ENCODE measurements around the gene PSMB4.
"Not testable (repeated sequence)": the region's sequence is repeated elsewhere in the genome, so short reads cannot be mapped to it uniquely, and the experiment has no call there.

Gene PSMB4

GRCh38 chr1:151399324-151400171 is at the start of gene PSMB4:
Gene PSMB4, plus strand, starts transcription at chr1:151399573. Its CDS starts 15 bp downstream, at chr1:151399588.
- DNase-seq = peak; percentile 89

- DNase-seq = not testable (repeated sequence)
Measured at GRCh38 chr1:151350323-151350722, 49.0 kb upstream of the PSMB4 start.

DNA sequence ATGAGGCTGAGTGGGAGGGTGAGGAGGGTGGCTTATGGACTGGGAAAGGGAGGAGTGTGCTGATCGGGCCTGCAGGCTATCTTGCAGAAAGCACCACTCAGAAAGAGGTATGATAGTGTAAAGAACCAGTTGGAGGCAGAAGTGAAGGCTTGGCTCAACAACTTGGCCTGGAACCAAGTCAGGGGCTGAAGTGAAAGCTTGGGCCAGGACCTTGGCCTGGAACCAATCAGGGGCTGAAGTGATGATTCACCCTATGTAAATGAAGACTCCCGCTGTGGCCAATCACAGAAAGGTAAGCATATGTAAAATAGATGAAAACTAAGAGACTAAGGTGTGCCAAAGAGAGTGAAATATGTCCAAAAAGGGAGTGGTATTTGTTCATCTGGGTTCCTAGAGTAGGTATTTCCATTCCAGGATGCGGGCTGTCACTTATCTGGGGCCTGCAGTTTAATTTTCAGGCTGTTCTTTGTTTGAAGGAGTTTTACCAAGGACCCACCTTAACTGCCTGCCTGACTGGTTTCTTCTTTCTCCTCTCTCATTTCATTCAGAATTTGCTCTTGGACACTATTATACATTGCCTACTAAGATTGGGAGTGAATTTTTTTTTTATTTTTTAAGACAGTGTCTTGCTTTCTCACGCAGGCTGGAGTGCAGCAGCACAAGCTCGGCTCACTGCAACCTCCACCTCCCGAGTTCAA is 47.2 kb upstream of the PSMB4 start:
- no peak for DNase-seq

DNA sequence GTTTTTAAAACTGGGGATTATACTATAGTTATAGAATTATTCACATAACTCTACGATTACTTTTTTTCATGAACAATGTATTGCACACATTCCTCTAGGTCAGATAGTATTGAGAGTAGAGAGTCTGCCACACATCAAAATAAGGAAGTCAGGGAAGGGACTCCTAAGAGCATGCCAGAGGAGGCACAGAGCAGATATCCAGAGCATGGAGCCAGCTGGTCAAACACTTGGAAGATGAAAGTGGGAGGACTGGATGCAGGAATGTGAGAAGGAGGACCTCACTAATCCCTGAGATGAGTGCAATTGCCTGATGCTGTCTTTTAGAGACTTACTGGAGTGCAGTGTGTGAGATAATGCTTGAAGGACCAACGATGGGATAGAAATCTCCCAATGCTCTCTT is 42.7 kb upstream of the PSMB4 start:
- no peak for DNase-seq

DNA sequence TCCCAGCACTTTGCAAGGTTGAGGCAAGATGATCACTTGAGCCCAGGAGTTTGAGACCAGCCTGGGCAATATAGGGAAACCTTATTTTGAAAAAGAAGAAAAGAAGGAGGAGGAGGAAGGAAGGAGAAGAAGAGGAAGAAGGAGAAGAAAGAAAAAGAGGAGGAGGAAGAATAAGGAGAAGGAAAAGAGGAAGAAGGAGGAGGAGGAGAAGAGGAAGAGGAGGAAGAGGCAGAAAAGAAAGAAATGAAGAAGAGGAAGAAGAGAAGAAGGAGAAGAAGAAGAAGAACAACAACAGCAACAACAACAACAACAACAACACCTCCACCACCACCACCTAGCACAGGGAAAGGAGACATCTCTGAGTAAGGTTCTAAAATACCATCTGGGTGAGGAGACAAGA is 37.5 kb upstream of the PSMB4 start:
- DNase-seq = no peak

DNA sequence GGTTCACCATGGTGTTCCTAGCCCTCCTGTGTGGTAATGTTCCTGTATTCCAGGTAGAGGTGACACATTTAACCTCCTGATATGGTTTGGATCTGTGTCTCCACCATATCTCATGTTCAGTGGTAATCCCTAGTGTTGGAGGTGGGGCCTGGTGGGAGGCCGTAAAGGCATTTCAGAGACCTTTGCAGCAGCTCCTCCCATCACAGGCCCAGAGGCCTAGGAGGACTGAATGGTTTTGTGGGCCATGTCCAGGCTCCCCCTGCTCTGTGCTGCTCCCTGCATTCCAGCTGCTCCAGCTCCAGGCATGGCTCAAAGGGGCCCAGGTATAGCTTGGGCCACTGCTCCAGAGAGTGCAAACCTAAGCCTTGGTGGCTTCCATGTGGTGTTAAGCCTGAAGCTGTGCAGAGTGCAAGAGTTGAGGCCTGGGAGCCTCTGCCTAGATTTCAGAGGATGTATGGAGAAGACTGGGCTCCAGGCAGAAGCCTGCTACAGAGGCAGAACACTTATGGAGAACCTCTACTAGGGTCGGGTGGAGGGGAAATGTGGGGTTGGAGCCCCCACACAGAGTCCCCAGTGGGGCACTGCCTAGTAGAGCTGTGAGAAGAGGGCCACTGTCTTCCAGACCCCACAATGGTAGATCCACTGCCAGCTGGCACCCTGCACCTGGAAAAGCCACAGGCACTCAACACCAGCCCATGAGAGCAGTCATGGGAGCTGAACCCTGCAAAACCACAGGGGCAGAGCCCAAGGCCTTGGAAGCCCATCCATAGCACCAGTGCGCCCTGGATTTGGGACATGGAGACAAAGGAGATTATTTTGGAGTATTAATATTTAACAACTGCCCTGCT is 36.8 kb upstream of the PSMB4 start:
- no peak for DNase-seq

- no peak for DNase-seq
Measured at GRCh38 chr1:151364996-151365395, 34.4 kb upstream of the PSMB4 start.

- DNase-seq = no peak
Measured at GRCh38 chr1:151367658-151368392, 31.5 kb upstream of the PSMB4 start.

DNA sequence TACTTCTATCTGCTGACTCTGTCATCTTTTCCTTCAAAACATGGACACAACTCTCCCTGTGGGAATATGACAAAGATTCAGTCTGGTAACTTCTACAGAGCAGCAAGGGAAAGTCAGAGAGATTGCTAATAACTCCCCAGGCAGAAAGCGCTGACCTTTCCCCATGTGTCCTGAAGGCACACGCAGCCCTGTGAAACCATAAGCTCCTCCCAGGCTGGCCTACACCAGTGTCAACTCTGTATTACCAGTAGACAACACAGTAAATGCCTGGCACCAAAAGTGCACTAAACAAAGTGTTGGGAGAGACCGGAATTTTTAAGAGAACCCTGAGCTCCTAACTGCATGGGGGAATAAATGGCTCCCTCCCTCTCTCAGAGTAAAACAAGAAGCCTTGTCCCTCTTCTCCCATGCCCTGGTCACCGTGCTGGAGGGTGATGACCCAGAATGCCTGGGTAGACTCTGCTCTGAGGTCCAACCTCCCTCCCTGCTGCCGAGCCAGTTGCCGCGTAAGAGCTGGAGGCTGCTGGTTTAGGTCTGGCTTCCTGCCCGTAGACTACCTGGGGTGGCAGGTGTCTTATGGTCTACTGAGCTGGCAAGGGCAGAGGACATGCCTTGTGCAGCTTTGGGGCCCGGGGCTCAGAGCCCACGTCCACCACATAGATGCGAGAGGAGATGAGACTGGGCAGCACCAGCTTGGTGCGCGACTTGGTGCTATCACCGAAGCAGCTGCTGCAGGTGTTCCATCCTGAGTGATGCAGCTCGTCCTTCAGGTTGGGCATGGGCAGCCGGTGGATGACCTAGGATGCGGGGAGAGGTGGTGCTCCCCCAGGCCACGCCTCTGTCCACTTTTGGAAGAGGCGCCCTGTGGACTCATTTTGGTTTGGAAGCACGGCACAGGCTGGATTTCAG is 30.7 kb upstream of the PSMB4 start:
- no peak for DNase-seq

GRCh38 chr1:151369302-151369610 is 30.1 kb upstream of the PSMB4 start:
- DNase-seq = no peak

DNA sequence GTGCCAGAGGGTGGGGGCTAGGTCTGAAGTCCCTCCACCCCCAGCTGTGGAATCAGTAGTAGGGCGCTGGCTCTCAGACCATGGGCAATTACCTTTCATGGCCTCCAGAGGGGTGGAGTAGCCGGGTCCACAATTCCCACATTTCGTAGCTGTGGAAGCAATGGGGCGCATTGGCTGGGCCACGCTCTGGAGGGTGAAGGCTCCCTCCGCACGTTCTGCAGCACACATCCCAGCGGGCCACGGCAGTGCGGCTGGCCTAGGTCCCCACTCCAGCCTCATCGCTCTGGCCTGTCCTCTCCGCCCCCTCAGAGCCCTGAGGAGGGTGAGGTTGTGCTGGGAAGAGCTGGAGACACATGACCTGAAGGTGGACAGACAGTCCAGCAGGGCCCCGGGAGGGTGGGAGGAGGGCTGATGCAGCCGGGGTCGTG is 29.7 kb upstream of the PSMB4 start:
- DNase-seq = no peak

DNA sequence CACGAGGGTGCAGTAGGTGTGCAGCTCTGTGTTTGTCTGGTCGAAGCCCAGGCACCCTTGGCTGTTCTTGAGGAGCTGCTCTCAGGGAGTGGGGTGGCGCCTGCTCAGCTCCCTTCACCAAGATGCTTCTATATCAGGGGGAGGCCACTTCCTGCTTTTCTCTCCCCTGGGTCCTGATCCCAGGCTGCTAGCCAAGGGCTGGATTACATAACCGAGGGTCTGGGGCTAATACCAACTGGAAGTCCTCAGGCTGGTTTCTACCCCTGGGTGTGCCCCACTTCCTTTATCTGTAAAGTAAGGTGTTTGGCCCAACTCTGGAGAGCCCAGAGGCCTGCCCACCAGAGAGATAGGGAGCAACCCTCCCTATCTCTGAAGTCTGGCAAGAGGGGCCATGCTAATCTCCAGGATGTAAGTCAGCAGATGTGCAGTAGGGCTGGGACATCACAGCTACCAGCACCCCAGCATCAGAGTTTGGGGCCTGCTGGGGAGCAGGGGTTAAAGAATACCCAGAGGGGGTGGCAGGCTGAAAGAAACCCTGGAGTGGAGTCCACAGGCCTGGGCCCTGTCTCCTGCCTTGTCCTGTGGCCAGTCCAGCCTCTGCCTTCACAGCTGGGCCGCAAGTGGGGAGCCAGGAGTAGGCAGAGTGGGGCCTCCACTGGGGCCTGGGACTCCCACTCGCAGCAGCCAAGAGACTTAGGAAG is 29.0 kb upstream of the PSMB4 start:
- DNase-seq = no peak

DNA sequence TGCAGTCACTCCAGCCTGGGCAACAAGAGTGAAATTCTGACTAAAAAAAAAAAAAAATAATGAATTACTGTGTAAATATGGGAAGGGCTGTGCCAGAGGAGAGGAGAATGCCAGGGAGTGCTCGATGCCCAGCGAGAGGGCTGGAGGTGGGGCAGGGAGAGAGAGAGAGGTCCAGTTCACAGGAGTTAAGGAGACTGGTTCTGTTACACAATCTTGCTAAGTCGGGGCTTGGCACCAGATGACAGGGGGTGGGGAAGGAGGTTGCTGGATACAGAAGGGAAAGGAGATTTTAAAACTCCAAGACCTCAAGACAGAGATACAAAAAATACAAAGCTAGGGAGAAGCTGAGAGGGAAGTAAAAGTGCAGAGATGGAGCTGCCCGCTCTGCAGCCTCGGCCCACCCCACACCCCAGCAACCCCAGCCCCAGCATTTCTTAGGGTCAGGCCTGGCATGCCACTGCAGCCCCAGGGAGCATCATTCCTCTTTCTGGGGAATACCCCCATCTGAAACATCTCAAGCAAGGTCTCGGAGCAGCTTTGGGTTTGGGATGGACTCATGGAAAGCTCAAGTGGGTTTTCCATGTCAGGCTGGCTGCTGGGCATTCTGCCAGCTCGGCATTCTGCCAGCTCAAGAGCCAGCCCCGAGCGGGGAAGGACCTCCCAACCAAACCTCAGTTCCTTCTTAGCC is 27.9 kb upstream of the PSMB4 start:
- no peak for DNase-seq

GRCh38 chr1:151372058-151372934 is 27.1 kb upstream of the PSMB4 start, which contains the start of gene SELENBP1:
Gene SELENBP1, minus strand, starts transcription at chr1:151372705. Its CDS starts 64 bp downstream, at chr1:151372641.
- no peak for DNase-seq

DNA sequence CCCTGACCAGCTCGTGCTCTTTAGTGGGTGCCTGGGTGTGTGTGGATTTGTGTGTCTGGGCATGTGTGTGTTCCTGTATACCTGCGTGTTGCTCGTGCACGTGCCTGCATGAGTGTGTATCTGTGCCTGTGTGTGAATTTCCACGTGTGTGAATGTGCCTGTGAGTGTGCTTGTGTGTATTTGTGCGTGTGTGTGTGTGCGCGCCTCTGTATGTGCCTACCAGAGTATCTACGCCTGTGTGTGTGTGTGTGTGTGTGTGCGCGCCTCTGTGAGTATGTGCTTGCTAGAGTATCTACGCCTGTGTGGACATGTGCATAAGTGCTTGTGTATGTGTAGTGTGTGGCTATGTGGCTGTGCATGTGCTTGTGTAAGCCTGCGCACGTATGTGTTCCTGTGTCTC is 26.2 kb upstream of the PSMB4 start:
- no peak for DNase-seq

- DNase-seq = no peak
Measured at GRCh38 chr1:151377150-151377884, 22.1 kb upstream of the PSMB4 start.

- no peak for DNase-seq
Measured at GRCh38 chr1:151384584-151384983, 14.8 kb upstream of the PSMB4 start.

GRCh38 chr1:151386002-151386401 is 13.4 kb upstream of the PSMB4 start:
- no peak for DNase-seq
